Measurements from ENCODE around the gene PTPN13. TPM values are rescaled to one million over a fixed set of nuclear protein-coding genes. Genes with fewer than 3 reads are reported as not detected.

Gene PTPN13
- total RNA-seq, 2 donors from 2014 or later = 18.6 to 36.4 TPM

- H3K4me3 ChIP-seq = no peak overlapping the region
- no peaks in the 10 kb centered on the region for H3K27me3 ChIP-seq (replicated peaks; ENCODE audit: insufficient read depth)
- peaks cover 6% of the 10 kb centered on the region for H3K36me3 ChIP-seq
- no peak for TF ChIP-seq CTCF (IDR thresholded peaks at IDR 0.05)
- peak overlapping the region in 1 of 2 donors; percentile 24 for H3K27ac ChIP-seq
- peaks cover 0 to 6% of the 10 kb centered on the region in 2 donors for H3K4me1 ChIP-seq (ENCODE audit: control insufficient read depth in 1 of 2, low read depth in 2 of 2)
- no peak for ATAC-seq (ENCODE audit: insufficient number of reproducible peaks, low FRiP score, low read depth)
- no peak for DNase-seq (ENCODE audit: low spot score)
- H3K9me3 ChIP-seq = peaks cover 4% of the 10 kb centered on the region
Measured at GRCh38 chr4:86816501-86817273, 222.6 kb downstream of the PTPN13 start.

- H3K36me3 ChIP-seq = peaks cover 5% of the 10 kb centered on the region
- DNase-seq (ENCODE audit: low spot score) (no peak), ATAC-seq (ENCODE audit: insufficient number of reproducible peaks, low FRiP score, low read depth) (no peak)
- H3K27ac ChIP-seq = no peak overlapping the region
- H3K4me1 ChIP-seq (ENCODE audit: control insufficient read depth in 1 of 2, low read depth in 2 of 2) = peaks cover 0 to 6% of the 10 kb centered on the region in 2 donors
- H3K9me3 ChIP-seq = peaks cover 4% of the 10 kb centered on the region
- no peaks in the 10 kb centered on the region for H3K27me3 ChIP-seq (replicated peaks; ENCODE audit: insufficient read depth)
- no peak for TF ChIP-seq CTCF (IDR thresholded peaks at IDR 0.05)
- H3K4me3 ChIP-seq = no peak overlapping the region
Measured at GRCh38 chr4:86818211-86818610, 224.1 kb downstream of the PTPN13 start.

- ATAC-seq (ENCODE audit: insufficient number of reproducible peaks, low FRiP score, low read depth) (no peak), DNase-seq (ENCODE audit: low spot score) (no peak)
- H3K4me3 ChIP-seq = no peak overlapping the region
- H3K4me1 ChIP-seq (ENCODE audit: control insufficient read depth in 1 of 2, low read depth in 2 of 2) = peaks cover 0 to 6% of the 10 kb centered on the region in 2 donors
- H3K36me3 ChIP-seq = peaks cover 5% of the 10 kb centered on the region
- no peaks in the 10 kb centered on the region for H3K27me3 ChIP-seq (replicated peaks; ENCODE audit: insufficient read depth)
- H3K9me3 ChIP-seq = peaks cover 4% of the 10 kb centered on the region
- TF ChIP-seq CTCF (IDR thresholded peaks at IDR 0.05) = no peak
- H3K27ac ChIP-seq = no peak overlapping the region
Measured at GRCh38 chr4:86818841-86819240, 224.7 kb downstream of the PTPN13 start.

- DNase-seq (ENCODE audit: low spot score) = no peak
- Histone ChIP-seq H3K9me3 (peaks cover 4% of the 10 kb centered on the region), H3K36me3 (peaks cover 5% of the 10 kb centered on the region), H3K4me1 (ENCODE audit: control insufficient read depth in 1 of 2, low read depth in 2 of 2) (peaks cover 0 to 6% of the 10 kb centered on the region in 2 donors), H3K4me3 (no peak overlapping the region), H3K27me3 (replicated peaks; ENCODE audit: insufficient read depth) (no peaks in the 10 kb centered on the region), H3K27ac (no peak overlapping the region)
- TF ChIP-seq CTCF (IDR thresholded peaks at IDR 0.05) = no peak
- ATAC-seq (ENCODE audit: insufficient number of reproducible peaks, low FRiP score, low read depth) = no peak
Measured at GRCh38 chr4:86819561-86819960, 225.4 kb downstream of the PTPN13 start.

- ATAC-seq (ENCODE audit: insufficient number of reproducible peaks, low FRiP score, low read depth) (no peak), DNase-seq (ENCODE audit: low spot score) (no peak)
Measured at GRCh38 chr4:86821151-86821550, 227.0 kb downstream of the PTPN13 start.

More at GRCh38 chr4:86821151-86821550, 227.0 kb downstream of the PTPN13 start:
- Histone ChIP-seq H3K27me3 (replicated peaks; ENCODE audit: insufficient read depth) (no peaks in the 10 kb centered on the region), H3K9me3 (no peaks in the 10 kb centered on the region), H3K27ac (no peak overlapping the region), H3K36me3 (no peaks in the 10 kb centered on the region), H3K4me3 (no peak overlapping the region), H3K4me1 (ENCODE audit: control insufficient read depth in 1 of 2, low read depth in 2 of 2) (peaks cover 0 to 5% of the 10 kb centered on the region in 2 donors)
- no peak for TF ChIP-seq CTCF (IDR thresholded peaks at IDR 0.05)
